CD14-positive monocyte (primary cell): ENCODE measurements around the gene TAAR1. TPM values are rescaled to one million over a fixed set of nuclear protein-coding genes. Genes with fewer than 3 reads are reported as not detected.

ENCODE experiments used
- DNase-seq, 3 donors: peaks; one replicate each; pipeline ENCODE4 v3.0.0-alpha.2; 2011 to 2022
- H2AFZ ChIP-seq: 2 replicates; pipeline ENCODE4 v1.6.0; 2012; ENCODE audit warnings: mild to moderate bottlenecking, low read depth, low read length, inconsistent platforms; ENCODE audit not compliant: insufficient read depth, poor library complexity, severe bottlenecking
- H3K27ac ChIP-seq, 2 donors: 1 replicate in 1 of 2; 2 replicates in 1 of 2; pipeline ENCODE4 v1.5.1; 2012 to 2013; ENCODE audit warnings: low read length in 2 of 2, control low read depth in 1 of 2, inconsistent platforms in 1 of 2, low read depth in 1 of 2, mild to moderate bottlenecking in 1 of 2
- H3K27me3 ChIP-seq, 2 donors: one replicate each; pipeline versions ENCODE4 v1.6.0 to v1.6.1; 2011 to 2013; ENCODE audit warnings: low read length in 2 of 2; ENCODE audit not compliant: control insufficient read depth in 2 of 2, insufficient read depth in 2 of 2
- H3K36me3 ChIP-seq, 2 donors: replicated peaks in 1 of 2; 1 replicate in 1 of 2; 2 replicates in 1 of 2; pipeline versions ENCODE4 v1.5.1 to v1.6.1; 2012 to 2013; ENCODE audit warnings: low read length in 2 of 2, control low read depth in 1 of 2, inconsistent platforms in 1 of 2, mild to moderate bottlenecking in 1 of 2; ENCODE audit not compliant: insufficient read depth in 2 of 2, control insufficient read depth in 1 of 2
- H3K4me1 ChIP-seq, 2 donors: 1 replicate in 1 of 2; 2 replicates in 1 of 2; pipeline versions ENCODE4 v1.5.1 to v1.6.1; 2012 to 2013; ENCODE audit warnings: low read length in 2 of 2, control low read depth in 1 of 2, inconsistent platforms in 1 of 2, mild to moderate bottlenecking in 1 of 2, moderate library complexity in 1 of 2; ENCODE audit not compliant: insufficient read depth in 2 of 2, control insufficient read depth in 1 of 2
- H3K4me2 ChIP-seq: replicated peaks from 2 replicates; pipeline ENCODE3; 2012; ENCODE audit warnings: low read length, moderate library complexity, mild to moderate bottlenecking; ENCODE audit not compliant: poor library complexity, severe bottlenecking; ENCODE audit errors: extremely low read depth
- H3K4me3 ChIP-seq, 3 experiments: fragments of 200-600 bp in 1 of 3; sonication (generic) in 1 of 3; replicated peaks in 1 of 3; 1 replicate in 2 of 3; 2 replicates in 1 of 3; pipeline ENCODE4 v1.5.1; 2011 to 2013; ENCODE audit warnings: low read length in 3 of 3, mild to moderate bottlenecking in 3 of 3, control low read depth in 2 of 3, low read depth in 2 of 3, inconsistent platforms in 1 of 3, moderate library complexity in 1 of 3
- H3K79me2 ChIP-seq: 2 replicates; pipeline ENCODE4 v1.6.0; 2012; ENCODE audit warnings: mild to moderate bottlenecking, control low read depth, inconsistent platforms, low read length, moderate library complexity; ENCODE audit not compliant: insufficient read depth
- H3K9ac ChIP-seq: 2 replicates; pipeline ENCODE4 v1.6.0; 2017; ENCODE audit warnings: low read length, mild to moderate bottlenecking; ENCODE audit not compliant: insufficient read depth, poor library complexity, severe bottlenecking
- H3K9me3 ChIP-seq, 2 donors: replicated peaks in 1 of 2; 1 replicate in 1 of 2; 2 replicates in 1 of 2; pipeline versions ENCODE4 v1.5.1 to v1.6.1; 2012 to 2013; ENCODE audit warnings: low read length in 2 of 2, control low read depth in 1 of 2; ENCODE audit not compliant: control insufficient read depth in 1 of 2, insufficient read depth in 1 of 2
- H4K20me1 ChIP-seq: 2 replicates; pipeline ENCODE4 v1.6.0; 2012; ENCODE audit warnings: mild to moderate bottlenecking, low read length, control low read depth, moderate library complexity; ENCODE audit not compliant: insufficient read depth
- H3K27ac Mint-ChIP-seq, 7 donors: one replicate each; pipeline ENCODE4 v1.8.0; 2020; ENCODE audit warnings: mild to moderate bottlenecking in 7 of 7, mixed read lengths in 7 of 7, moderate library complexity in 6 of 7, inconsistent platforms in 2 of 7
- H3K27me3 Mint-ChIP-seq, 3 donors: one replicate each; pipeline ENCODE4 v1.8.0; 2021 to 2022; ENCODE audit warnings: low read depth in 3 of 3, mild to moderate bottlenecking in 3 of 3, mixed read lengths in 3 of 3, moderate library complexity in 3 of 3, inconsistent platforms in 1 of 3
- H3K36me3 Mint-ChIP-seq, 2 donors: one replicate each; pipeline ENCODE4 v1.8.0; 2020; ENCODE audit warnings: mixed read lengths in 2 of 2, inconsistent platforms in 1 of 2, mild to moderate bottlenecking in 1 of 2
- H3K4me1 Mint-ChIP-seq: one replicate; pipeline ENCODE4 v1.8.0; 2020; ENCODE audit warnings: mild to moderate bottlenecking, mixed read lengths
- H3K4me3 Mint-ChIP-seq, 2 donors: one replicate each; pipeline ENCODE4 v1.8.0; 2020; ENCODE audit warnings: mild to moderate bottlenecking in 2 of 2, mixed read lengths in 2 of 2, moderate library complexity in 1 of 2
- H3K9me3 Mint-ChIP-seq, 7 donors: one replicate each; pipeline ENCODE4 v1.8.0; 2020 to 2022; ENCODE audit warnings: mixed read lengths in 7 of 7, mild to moderate bottlenecking in 6 of 7, moderate library complexity in 6 of 7, inconsistent platforms in 2 of 7
- WGBS: methylation state at CpG from one replicate; pipeline ENCODE4 v1.1.5; 2013; ENCODE audit warnings: missing lambda C conversion rate; ENCODE audit not compliant: insufficient coverage; 5-methylcytosine and 5-hydroxymethylcytosine counted together
- intact Hi-C, 2 donors: fragments of 100-400 bp; cut with micrococcal nuclease; formaldehyde crosslinking; loops; one replicate each; pipeline versions ENCODE4 v1.15.0 to v1.15.1; 2023
- polyA plus RNA-seq, 3 donors: library from polyadenylated mRNA; depleted of rRNA in 1 of 3; unstranded in 2 of 3; stranded (reverse) in 1 of 3; fragments of 300-500 nt in 2 of 3; fragments of >200 nt in 1 of 3; fragmentation: Illumina TruSeq in 2 of 3; gene quantifications; 1 replicate in 2 of 3; 2 replicates in 1 of 3; pipeline ENCODE4 v1.2.3, GENCODE V29; 2012 to 2021
- TF ChIP-seq, protein P1 (sequence below): fragments of 200-600 bp; IDR thresholded peaks from one replicate; pipeline ENCODE4 v1.8.0; 2022; ENCODE audit warnings: antibody characterized with exemption, mild to moderate bottlenecking

Gene TAAR1
- polyA plus RNA-seq, 3 donors = not detected

DNA sequence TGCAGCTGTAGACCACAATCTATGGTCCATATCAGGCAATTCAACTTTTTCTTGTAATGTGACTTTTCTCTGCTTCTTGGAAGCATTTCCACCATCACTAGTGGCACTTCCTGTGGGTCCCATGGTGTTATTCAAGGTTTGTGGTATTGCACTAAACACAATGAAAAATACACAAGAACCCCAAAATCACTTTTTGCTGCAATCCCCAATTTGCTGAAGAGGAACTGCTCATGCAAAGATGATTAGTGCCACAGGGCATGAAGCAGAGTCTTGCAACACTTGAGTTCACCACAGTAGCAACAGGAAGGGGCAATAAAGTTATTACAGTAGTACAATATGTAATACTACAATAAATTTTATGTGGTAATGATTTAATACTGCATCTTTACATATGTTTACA, 16.8 kb upstream of the TAAR1 start:
- peaks cover 0 to 1% (median 0%) of the 10 kb centered on the region in 3 donors for H3K27me3 Mint-ChIP-seq
- no peaks in the 10 kb centered on the region for H4K20me1 ChIP-seq
- peaks cover 7% of the 10 kb centered on the region in 2 donors for H3K36me3 Mint-ChIP-seq
- H3K79me2 ChIP-seq = no peaks in the 10 kb centered on the region
- peaks cover 23 to 33% of the 10 kb centered on the region in 2 donors for H3K4me1 ChIP-seq
- no peaks in the 10 kb centered on the region for H3K9me3 ChIP-seq
- no peak overlapping the region for H3K9ac ChIP-seq
- peaks cover 0 to 6% (median 2%) of the 10 kb centered on the region in 7 donors for H3K9me3 Mint-ChIP-seq
- H2AFZ ChIP-seq = no peak overlapping the region
- TF ChIP-seq, protein P1, sequence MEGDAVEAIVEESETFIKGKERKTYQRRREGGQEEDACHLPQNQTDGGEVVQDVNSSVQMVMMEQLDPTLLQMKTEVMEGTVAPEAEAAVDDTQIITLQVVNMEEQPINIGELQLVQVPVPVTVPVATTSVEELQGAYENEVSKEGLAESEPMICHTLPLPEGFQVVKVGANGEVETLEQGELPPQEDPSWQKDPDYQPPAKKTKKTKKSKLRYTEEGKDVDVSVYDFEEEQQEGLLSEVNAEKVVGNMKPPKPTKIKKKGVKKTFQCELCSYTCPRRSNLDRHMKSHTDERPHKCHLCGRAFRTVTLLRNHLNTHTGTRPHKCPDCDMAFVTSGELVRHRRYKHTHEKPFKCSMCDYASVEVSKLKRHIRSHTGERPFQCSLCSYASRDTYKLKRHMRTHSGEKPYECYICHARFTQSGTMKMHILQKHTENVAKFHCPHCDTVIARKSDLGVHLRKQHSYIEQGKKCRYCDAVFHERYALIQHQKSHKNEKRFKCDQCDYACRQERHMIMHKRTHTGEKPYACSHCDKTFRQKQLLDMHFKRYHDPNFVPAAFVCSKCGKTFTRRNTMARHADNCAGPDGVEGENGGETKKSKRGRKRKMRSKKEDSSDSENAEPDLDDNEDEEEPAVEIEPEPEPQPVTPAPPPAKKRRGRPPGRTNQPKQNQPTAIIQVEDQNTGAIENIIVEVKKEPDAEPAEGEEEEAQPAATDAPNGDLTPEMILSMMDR = no peak
- peak overlapping the region in 1 of 3 experiments; percentile 4 for H3K4me3 ChIP-seq
- peak; percentile 60 to 72 (median 67) for DNase-seq
- no peaks in the 10 kb centered on the region for H3K27me3 ChIP-seq
- peak overlapping the region; percentile 7 for H3K4me2 ChIP-seq
- peaks cover 32% of the 10 kb centered on the region for H3K4me1 Mint-ChIP-seq
- H3K27ac ChIP-seq = peak overlapping the region in 1 of 2 donors; percentile 6
- H3K36me3 ChIP-seq = no peaks in the 10 kb centered on the region
- intact Hi-C loops = loop anchor here in 1 of 2 donors (5.0 kb wide), 1 partner anchor 42 kb away; no protein-coding TSS in a partner anchor
- peak overlapping the region in 3 of 7 donors; percentile 10 to 17 (median 12) for H3K27ac Mint-ChIP-seq
- H3K4me3 Mint-ChIP-seq = no peak overlapping the region

DNA sequence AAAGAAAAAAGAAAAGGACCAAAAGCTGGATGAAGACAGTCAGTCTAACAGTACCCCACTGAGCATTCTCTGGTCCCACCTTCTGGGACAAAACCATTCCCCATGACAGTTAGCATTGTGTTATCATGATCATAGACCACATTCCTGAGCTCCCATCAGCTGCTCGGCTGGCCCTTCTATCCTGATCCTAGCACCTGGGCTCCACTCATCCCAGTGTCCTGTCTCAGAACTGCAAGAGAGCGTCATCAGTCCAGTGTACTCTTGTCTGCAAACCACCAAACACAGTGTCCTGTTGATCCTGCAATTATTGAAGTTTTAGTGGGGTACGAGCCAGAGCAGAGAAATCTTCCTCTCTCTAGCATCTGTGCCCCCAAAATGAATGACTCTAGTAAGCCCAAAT, 16.0 kb upstream of the TAAR1 start:
- peak overlapping the region in 2 of 7 donors; percentile 20 to 57 for H3K27ac Mint-ChIP-seq
- peaks cover 0 to 6% (median 2%) of the 10 kb centered on the region in 7 donors for H3K9me3 Mint-ChIP-seq

More for the DNA sequence above, 16.0 kb upstream of the TAAR1 start:
- no peaks in the 10 kb centered on the region for H3K27me3 ChIP-seq
- no peak overlapping the region for H3K4me3 ChIP-seq
- H3K4me2 ChIP-seq = no peak overlapping the region
- intact Hi-C loops = loop anchor here in 1 of 2 donors (5.0 kb wide), 1 partner anchor 42 kb away; no protein-coding TSS in a partner anchor
- no peaks in the 10 kb centered on the region for H3K79me2 ChIP-seq
- H3K4me1 Mint-ChIP-seq = peaks cover 39% of the 10 kb centered on the region
- TF ChIP-seq, protein P1 = no peak
- peaks cover 0 to 1% (median 0%) of the 10 kb centered on the region in 3 donors for H3K27me3 Mint-ChIP-seq
- WGBS = no CpG with 5 or more reads among the region's 3 CpGs
- H2AFZ ChIP-seq = no peak overlapping the region
- peaks cover 7% of the 10 kb centered on the region in 2 donors for H3K36me3 Mint-ChIP-seq
- H4K20me1 ChIP-seq = no peaks in the 10 kb centered on the region
- no peak overlapping the region for H3K27ac ChIP-seq
- no peak overlapping the region for H3K4me3 Mint-ChIP-seq
- no peak overlapping the region for H3K9ac ChIP-seq
- H3K9me3 ChIP-seq = no peaks in the 10 kb centered on the region
- peaks cover 30 to 41% of the 10 kb centered on the region in 2 donors for H3K4me1 ChIP-seq
- H3K36me3 ChIP-seq = no peaks in the 10 kb centered on the region
- no peak for DNase-seq
